Fibroblast of mammary gland (primary cell): ENCODE data around the gene JHY.

Experiments used
- DNase-seq: peaks from one replicate; pipeline ENCODE4 v3.0.0-alpha.2; 2010; ENCODE audit warnings: low read depth
- H3K4me3 ChIP-seq: 2 replicates; pipeline ENCODE4 v1.5.1; 2011; ENCODE audit warnings: low read depth, mild to moderate bottlenecking, low read length, moderate library complexity; ENCODE audit not compliant: control insufficient read depth
- CTCF ChIP-seq: conservative IDR thresholded peaks from 2 replicates; pipeline ENCODE4 v1.5.1; 2011; ENCODE audit warnings: low read depth, low read length, inconsistent platforms; ENCODE audit not compliant: control insufficient read depth, insufficient read depth

JHY gene

DNA sequence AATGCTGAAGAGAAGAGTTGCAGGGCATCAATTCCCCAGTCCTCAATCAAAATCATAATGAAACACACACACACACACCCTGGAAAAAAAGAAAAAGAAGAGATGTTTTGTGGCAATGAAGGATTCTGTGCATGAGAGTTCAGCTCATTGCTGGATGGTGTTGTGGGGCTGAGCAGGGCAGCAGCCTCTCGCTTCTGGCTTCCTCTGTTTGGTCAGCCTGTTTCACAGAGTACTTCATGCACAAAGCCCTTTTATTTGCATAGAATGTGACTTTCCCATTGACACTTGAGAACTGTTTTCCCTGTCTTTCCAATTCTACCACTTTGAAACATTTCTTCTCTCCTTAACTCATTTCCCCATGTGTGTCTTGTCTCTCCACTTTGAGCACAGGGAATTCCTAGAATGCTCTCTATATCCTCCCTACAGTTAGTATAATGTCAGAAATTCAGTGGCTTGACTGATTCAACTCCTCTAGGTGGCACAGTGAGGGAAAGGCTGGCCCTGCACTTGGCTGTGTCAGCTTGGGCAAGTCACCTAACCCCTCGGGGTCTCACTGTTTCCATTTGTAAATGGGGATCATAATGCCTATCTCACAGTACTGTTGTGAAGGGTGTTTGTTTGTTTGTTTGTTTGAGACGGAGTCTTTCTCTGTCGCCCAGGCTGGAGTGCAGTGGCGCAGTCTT, 124.4 kb downstream of the JHY start:
- no peak overlapping the region for H3K4me3 ChIP-seq
- no peak for TF ChIP-seq CTCF
- no peak for DNase-seq
